Osteocyte (in vitro differentiated cells): ENCODE data around the gene GIT1. TPM values are rescaled to one million over a fixed set of nuclear protein-coding genes. Genes with fewer than 3 reads are reported as not detected.

Source experiments
- DNase-seq: peaks from one replicate; pipeline ENCODE4 v3.0.0; 2021; ENCODE audit warnings: mixed read lengths; ENCODE audit not compliant: unreplicated experiment; ENCODE audit errors: extremely low spot score
- H3K27ac Mint-ChIP-seq: one replicate; pipeline ENCODE4 v1.8.0; 2021; ENCODE audit warnings: mild to moderate bottlenecking, mixed read lengths; ENCODE audit not compliant: unreplicated experiment
- H3K27me3 Mint-ChIP-seq: one replicate; pipeline ENCODE4 v1.8.0; 2021; ENCODE audit warnings: mixed read lengths; ENCODE audit not compliant: unreplicated experiment
- H3K36me3 Mint-ChIP-seq: one replicate; pipeline ENCODE4 v1.8.0; 2021; ENCODE audit warnings: mixed read lengths; ENCODE audit not compliant: unreplicated experiment
- H3K4me1 Mint-ChIP-seq: one replicate; pipeline ENCODE4 v1.8.0; 2021; ENCODE audit warnings: mixed read lengths; ENCODE audit not compliant: unreplicated experiment
- H3K4me3 Mint-ChIP-seq: one replicate; pipeline ENCODE4 v1.8.0; 2021; ENCODE audit warnings: mild to moderate bottlenecking, moderate library complexity, mixed read lengths; ENCODE audit not compliant: unreplicated experiment
- H3K9me3 Mint-ChIP-seq: one replicate; pipeline ENCODE4 v1.8.0; 2021; ENCODE audit warnings: mixed read lengths; ENCODE audit not compliant: unreplicated experiment
- CTCF ChIP-seq: fragments of 200-600 bp; sonication (generic); IDR thresholded peaks from 2 replicates; pipeline ENCODE4 v1.5.0; 2021; ENCODE audit warnings: antibody characterized with exemption, mild to moderate bottlenecking, moderate library complexity
- total RNA-seq: library from RNA; stranded (reverse); gene quantifications from 2 replicates; pipeline ENCODE4 v1.2.1, GENCODE V29; 2021

Gene GIT1
- total RNA-seq, 1 donor from 2014 or later = 50.7 TPM

GRCh38 chr17:29615492-29616299 lies 26.2 kb upstream of the GIT1 start:
- H3K36me3 Mint-ChIP-seq = peaks cover 2% of the 10 kb centered on the region
- no peak for DNase-seq
- no peak for TF ChIP-seq CTCF
- H3K4me3 Mint-ChIP-seq = peak overlapping the region; percentile 75
- H3K27ac Mint-ChIP-seq = no peak overlapping the region
- no peaks in the 10 kb centered on the region for H3K27me3 Mint-ChIP-seq
- peaks cover 17% of the 10 kb centered on the region for H3K4me1 Mint-ChIP-seq
- H3K9me3 Mint-ChIP-seq = no peaks in the 10 kb centered on the region

GRCh38 chr17:29615048-29615385 lies 25.6 kb upstream of the GIT1 start:
- no peak overlapping the region for H3K27ac Mint-ChIP-seq
- H3K27me3 Mint-ChIP-seq = no peaks in the 10 kb centered on the region

GRCh38 chr17:29614349-29615047 lies 25.1 kb upstream of the GIT1 start:
- no peak for DNase-seq
- Mint-ChIP-seq H3K27ac (no peak overlapping the region), H3K4me3 (no peak overlapping the region), H3K9me3 (no peaks in the 10 kb centered on the region), H3K27me3 (no peaks in the 10 kb centered on the region), H3K4me1 (peaks cover 15% of the 10 kb centered on the region), H3K36me3 (peaks cover 2% of the 10 kb centered on the region)
- no peak for TF ChIP-seq CTCF

More at GRCh38 chr17:29615048-29615385, 25.6 kb upstream of the GIT1 start:
- Mint-ChIP-seq H3K36me3 (peaks cover 2% of the 10 kb centered on the region), H3K4me1 (peaks cover 16% of the 10 kb centered on the region), H3K4me3 (no peak overlapping the region), H3K9me3 (no peaks in the 10 kb centered on the region)
- TF ChIP-seq CTCF = no peak
- no peak for DNase-seq

- peaks cover 15% of the 10 kb centered on the region for H3K4me1 Mint-ChIP-seq
- no peak overlapping the region for H3K4me3 Mint-ChIP-seq
- no peaks in the 10 kb centered on the region for H3K27me3 Mint-ChIP-seq
- no peaks in the 10 kb centered on the region for H3K9me3 Mint-ChIP-seq
- TF ChIP-seq CTCF = no peak
- H3K36me3 Mint-ChIP-seq = peaks cover 2% of the 10 kb centered on the region
- DNase-seq = no peak
- no peak overlapping the region for H3K27ac Mint-ChIP-seq
Measured at GRCh38 chr17:29613856-29614255, 24.4 kb upstream of the GIT1 start.

- Mint-ChIP-seq H3K4me3 (no peak overlapping the region), H3K4me1 (peaks cover 15% of the 10 kb centered on the region), H3K27me3 (no peaks in the 10 kb centered on the region), H3K27ac (no peak overlapping the region), H3K36me3 (peaks cover 2% of the 10 kb centered on the region), H3K9me3 (no peaks in the 10 kb centered on the region)
- no peak for DNase-seq
- peak; percentile 54 for TF ChIP-seq CTCF
Measured at GRCh38 chr17:29613352-29613837, 23.9 kb upstream of the GIT1 start.
